ENCODE measurements around the gene ANKFY1.

DNA sequence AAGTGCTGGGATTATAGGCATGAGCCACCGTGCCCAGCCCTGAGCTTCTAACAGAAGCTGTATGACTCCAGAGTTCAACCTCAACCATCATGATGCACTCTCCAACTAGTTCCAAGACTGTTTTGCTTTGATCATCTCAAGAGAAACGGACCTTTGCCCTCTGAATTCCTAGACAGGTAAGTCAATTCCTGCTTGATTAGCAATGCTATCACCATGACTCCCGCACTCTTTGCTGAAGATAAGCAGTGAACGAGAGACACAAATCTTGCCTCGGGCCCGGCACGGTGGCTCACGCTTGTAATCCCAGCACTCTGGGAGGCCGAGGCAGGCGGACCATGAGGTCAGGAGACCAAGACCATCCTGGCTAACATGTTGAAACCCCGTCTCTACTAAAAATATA, 22.2 kb downstream of the ANKFY1 start:
- TF ChIP-seq, protein P1, sequence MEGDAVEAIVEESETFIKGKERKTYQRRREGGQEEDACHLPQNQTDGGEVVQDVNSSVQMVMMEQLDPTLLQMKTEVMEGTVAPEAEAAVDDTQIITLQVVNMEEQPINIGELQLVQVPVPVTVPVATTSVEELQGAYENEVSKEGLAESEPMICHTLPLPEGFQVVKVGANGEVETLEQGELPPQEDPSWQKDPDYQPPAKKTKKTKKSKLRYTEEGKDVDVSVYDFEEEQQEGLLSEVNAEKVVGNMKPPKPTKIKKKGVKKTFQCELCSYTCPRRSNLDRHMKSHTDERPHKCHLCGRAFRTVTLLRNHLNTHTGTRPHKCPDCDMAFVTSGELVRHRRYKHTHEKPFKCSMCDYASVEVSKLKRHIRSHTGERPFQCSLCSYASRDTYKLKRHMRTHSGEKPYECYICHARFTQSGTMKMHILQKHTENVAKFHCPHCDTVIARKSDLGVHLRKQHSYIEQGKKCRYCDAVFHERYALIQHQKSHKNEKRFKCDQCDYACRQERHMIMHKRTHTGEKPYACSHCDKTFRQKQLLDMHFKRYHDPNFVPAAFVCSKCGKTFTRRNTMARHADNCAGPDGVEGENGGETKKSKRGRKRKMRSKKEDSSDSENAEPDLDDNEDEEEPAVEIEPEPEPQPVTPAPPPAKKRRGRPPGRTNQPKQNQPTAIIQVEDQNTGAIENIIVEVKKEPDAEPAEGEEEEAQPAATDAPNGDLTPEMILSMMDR (IDR thresholded peaks at IDR 0.05) = no peak
- TF ChIP-seq POLR2A (IDR thresholded peaks at IDR 0.05) (no peak), POLR2AphosphoS5 (IDR thresholded peaks at IDR 0.05) (no peak)
